ENCODE results near the gene CMTM7. TPM values are rescaled to one million over a fixed set of nuclear protein-coding genes. Genes with fewer than 3 reads are reported as not detected.
A peak's percentile ranks its signal among the peaks of the same experiment; 100 is the strongest.

The CMTM7 gene
- total and polyA plus RNA-seq, 2 of the 13 experiments (the other 11 are each of a cell fraction or from before 2014, with no cell fraction given), result 20.9 to 21.4 TPM

DNA sequence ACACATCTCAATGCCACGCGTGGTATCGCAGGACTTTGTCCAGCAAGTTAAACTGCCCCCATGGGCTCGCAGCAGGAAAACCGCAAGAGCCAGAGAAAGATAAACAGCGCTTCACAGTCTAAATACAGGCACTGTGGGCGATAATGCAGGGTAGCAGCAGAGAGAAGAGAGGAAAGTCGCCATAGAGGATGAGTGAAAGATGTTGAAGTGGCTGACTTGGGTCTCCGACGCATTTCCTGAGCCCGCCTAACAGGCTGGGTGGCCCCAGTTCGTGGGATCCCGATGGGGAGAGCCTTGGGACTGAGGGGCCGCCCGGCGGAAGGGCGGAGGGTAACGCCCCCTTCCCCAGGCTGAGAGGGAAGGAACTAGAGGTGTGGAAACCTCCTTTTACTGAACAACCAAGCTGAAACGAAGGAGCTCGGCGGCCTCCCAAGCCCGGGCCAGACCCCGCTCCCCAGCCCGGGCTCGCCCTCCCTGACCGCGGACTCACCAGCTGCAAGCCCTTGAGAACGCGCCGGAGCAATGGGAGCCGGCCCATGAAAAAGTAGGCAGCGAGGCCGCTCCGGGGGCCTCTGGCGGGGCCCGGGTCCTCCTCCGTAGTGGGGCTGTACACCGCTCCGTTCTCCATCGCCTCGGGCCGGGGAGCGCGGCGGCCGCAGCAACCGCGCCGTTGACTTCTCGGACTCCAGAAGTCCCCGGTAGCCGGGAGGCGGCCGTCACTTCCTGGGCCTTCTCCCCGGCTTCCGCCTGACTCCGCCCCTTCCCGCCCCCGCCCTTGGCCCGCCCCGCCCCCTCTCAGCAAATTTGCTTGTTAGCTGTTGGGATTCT, 110.7 kb downstream of the CMTM7 start, which contains the start of gene CMTM6 (continued):
- TF ChIP-seq, protein P1, sequence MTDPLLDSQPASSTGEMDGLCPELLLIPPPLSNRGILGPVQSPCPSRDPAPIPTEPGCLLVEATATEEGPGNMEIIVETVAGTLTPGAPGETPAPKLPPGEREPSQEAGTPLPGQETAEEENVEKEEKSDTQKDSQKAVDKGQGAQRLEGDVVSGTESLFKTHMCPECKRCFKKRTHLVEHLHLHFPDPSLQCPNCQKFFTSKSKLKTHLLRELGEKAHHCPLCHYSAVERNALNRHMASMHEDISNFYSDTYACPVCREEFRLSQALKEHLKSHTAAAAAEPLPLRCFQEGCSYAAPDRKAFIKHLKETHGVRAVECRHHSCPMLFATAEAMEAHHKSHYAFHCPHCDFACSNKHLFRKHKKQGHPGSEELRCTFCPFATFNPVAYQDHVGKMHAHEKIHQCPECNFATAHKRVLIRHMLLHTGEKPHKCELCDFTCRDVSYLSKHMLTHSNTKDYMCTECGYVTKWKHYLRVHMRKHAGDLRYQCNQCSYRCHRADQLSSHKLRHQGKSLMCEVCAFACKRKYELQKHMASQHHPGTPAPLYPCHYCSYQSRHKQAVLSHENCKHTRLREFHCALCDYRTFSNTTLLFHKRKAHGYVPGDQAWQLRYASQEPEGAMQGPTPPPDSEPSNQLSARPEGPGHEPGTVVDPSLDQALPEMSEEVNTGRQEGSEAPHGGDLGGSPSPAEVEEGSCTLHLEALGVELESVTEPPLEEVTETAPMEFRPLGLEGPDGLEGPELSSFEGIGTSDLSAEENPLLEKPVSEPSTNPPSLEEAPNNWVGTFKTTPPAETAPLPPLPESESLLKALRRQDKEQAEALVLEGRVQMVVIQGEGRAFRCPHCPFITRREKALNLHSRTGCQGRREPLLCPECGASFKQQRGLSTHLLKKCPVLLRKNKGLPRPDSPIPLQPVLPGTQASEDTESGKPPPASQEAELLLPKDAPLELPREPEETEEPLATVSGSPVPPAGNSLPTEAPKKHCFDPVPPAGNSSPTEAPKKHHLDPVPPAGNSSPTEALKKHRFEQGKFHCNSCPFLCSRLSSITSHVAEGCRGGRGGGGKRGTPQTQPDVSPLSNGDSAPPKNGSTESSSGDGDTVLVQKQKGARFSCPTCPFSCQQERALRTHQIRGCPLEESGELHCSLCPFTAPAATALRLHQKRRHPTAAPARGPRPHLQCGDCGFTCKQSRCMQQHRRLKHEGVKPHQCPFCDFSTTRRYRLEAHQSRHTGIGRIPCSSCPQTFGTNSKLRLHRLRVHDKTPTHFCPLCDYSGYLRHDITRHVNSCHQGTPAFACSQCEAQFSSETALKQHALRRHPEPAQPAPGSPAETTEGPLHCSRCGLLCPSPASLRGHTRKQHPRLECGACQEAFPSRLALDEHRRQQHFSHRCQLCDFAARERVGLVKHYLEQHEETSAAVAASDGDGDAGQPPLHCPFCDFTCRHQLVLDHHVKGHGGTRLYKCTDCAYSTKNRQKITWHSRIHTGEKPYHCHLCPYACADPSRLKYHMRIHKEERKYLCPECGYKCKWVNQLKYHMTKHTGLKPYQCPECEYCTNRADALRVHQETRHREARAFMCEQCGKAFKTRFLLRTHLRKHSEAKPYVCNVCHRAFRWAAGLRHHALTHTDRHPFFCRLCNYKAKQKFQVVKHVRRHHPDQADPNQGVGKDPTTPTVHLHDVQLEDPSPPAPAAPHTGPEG (CRISPR knock-in tag; IDR thresholded peaks at IDR 0.05), result no peak
- TF ChIP-seq ADNP (CRISPR knock-in tag; IDR thresholded peaks at IDR 0.05) (no peak), THYN1 (CRISPR knock-in tag; IDR thresholded peaks at IDR 0.05; ENCODE audit: borderline replicate concordance, low read depth) (no peak), ZNF839 (CRISPR knock-in tag; IDR thresholded peaks at IDR 0.05; ENCODE audit: borderline replicate concordance) (no peak), SKI (IDR thresholded peaks at IDR 0.05; ENCODE audit: partially characterized antibody) (no peak), ZNF329 (CRISPR knock-in tag; IDR thresholded peaks at IDR 0.05; ENCODE audit: low read depth) (no peak), ATM (IDR thresholded peaks at IDR 0.05; ENCODE audit: borderline replicate concordance) (no peak), ISX (CRISPR knock-in tag; conservative IDR thresholded peaks at IDR 0.05) (no peak), KAT8 (CRISPR knock-in tag; IDR thresholded peaks at IDR 0.05) (peak; percentile 71; the same call in 1 of the 2 replicates), BCL6 (CRISPR knock-in tag; IDR thresholded peaks at IDR 0.05) (0 out of 2 replicates have a peak, but pooled peaks have one; percentile 21), ATF7-NPFF (CRISPR knock-in tag; IDR thresholded peaks at IDR 0.05; ENCODE audit: low read depth) (peak; percentile 45; the same call in 1 of the 2 replicates)
- TF ChIP-seq, protein P2, sequence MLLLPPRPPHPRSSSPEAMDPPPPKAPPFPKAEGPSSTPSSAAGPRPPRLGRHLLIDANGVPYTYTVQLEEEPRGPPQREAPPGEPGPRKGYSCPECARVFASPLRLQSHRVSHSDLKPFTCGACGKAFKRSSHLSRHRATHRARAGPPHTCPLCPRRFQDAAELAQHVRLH (CRISPR knock-in tag; IDR thresholded peaks at IDR 0.05; ENCODE audit: borderline replicate concordance, low read depth), result peak; percentile 57; the same call in 1 of the 2 replicates
- TF ChIP-seq, protein P3, sequence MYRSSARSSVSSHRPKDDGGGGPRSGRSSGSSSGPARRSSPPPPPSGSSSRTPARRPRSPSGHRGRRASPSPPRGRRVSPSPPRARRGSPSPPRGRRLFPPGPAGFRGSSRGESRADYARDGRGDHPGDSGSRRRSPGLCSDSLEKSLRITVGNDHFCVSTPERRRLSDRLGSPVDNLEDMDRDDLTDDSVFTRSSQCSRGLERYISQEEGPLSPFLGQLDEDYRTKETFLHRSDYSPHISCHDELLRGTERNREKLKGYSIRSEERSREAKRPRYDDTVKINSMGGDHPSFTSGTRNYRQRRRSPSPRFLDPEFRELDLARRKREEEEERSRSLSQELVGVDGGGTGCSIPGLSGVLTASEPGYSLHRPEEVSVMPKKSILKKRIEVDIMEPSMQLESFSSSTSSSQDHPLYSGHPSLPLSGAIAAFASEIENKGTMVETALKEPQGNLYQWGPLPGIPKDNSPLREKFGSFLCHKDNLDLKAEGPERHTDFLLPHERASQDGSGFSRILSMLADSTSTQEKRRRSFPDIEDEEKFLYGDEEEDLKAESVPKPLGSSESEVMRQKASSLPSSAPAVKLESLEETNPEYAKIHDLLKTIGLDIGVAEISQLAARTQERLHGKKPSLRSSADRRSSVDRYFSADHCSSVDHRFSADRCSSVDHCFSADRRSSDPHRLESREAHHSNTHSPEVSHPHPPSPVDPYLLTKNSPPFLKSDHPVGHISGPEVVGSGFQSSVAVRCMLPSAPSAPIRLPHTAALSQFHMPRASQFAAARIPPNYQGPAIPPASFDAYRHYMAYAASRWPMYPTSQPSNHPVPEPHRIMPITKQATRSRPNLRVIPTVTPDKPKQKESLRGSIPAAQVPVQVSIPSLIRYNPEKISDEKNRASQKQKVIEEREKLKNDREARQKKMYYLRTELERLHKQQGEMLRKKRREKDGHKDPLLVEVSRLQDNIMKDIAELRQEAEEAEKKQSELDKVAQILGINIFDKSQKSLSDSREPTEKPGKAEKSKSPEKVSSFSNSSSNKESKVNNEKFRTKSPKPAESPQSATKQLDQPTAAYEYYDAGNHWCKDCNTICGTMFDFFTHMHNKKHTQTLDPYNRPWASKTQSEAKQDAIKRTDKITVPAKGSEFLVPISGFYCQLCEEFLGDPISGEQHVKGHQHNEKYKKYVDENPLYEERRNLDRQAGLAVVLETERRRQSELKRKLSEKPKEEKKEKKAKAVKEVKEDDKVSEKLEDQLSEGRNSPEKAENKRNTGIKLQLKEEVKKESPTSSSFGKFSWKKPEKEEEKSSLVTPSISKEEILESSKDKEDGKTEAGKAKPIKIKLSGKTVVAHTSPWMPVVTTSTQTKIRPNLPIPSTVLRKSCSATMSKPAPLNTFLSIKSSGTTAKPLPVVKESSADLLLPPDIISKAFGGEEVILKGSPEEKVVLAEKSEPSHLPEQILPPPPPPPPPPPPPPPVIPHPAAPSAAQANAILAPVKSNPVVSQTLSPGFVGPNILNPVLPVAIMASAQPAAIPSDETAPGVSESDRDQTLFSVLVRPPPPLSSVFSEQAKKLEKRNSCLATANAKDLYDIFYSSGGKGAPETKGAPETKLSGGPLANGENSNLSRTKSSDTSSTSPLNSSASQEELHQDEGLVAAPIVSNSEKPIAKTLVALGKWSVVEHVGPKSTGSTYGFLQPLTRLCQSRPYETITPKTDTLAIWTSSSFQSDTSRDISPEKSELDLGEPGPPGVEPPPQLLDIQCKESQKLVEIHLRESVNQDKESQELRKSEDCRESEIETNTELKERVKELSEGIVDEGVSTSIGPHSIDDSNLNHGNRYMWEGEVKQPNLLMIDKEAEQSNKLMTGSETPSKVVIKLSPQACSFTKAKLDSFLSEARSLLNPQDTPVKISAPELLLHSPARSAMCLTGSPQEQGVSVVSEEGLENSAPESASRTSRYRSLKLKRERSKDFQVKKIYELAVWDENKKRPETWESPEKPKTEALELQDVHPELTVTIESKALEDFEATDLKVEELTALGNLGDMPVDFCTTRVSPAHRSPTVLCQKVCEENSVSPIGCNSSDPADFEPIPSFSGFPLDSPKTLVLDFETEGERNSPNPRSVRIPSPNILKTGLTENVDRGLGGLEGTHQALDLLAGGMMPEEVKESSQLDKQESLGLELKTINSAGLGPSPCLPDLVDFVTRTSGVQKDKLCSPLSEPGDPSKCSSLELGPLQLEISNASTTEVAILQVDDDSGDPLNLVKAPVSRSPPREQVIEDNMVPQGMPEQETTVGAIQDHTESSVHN (CRISPR knock-in tag; IDR thresholded peaks at IDR 0.05), result no peak
- TF ChIP-seq, protein P4, sequence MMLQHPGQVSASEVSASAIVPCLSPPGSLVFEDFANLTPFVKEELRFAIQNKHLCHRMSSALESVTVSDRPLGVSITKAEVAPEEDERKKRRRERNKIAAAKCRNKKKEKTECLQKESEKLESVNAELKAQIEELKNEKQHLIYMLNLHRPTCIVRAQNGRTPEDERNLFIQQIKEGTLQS (CRISPR knock-in tag; IDR thresholded peaks at IDR 0.05), result no peak
